H9 (cell line): ENCODE measurements around the gene NTSR2. TPM values are rescaled to one million over a fixed set of nuclear protein-coding genes. Genes with fewer than 3 reads are reported as not detected.

ENCODE experiments used
- DNase-seq: peaks from one replicate; pipeline ENCODE4 v3.0.0-alpha.2; 2017
- H2AFZ ChIP-seq: one replicate; pipeline ENCODE4 v1.6.1; 2013; ENCODE audit warnings: mild to moderate bottlenecking, low read length, control low read depth, moderate library complexity
- H2AK5ac ChIP-seq: 2 replicates; pipeline ENCODE4 v1.6.1; 2013; ENCODE audit warnings: low read length, control low read depth, mixed read lengths; ENCODE audit not compliant: insufficient read length
- H2BK120ac ChIP-seq: one replicate; pipeline ENCODE4 v1.6.1; 2013; ENCODE audit warnings: low read depth, mild to moderate bottlenecking, low read length, control low read depth, inconsistent platforms; ENCODE audit not compliant: poor library complexity, severe bottlenecking
- H2BK12ac ChIP-seq: 2 replicates; pipeline ENCODE4 v1.6.1; 2013; ENCODE audit warnings: low read length, control low read depth, mixed read lengths, low read depth; ENCODE audit not compliant: insufficient read length
- H2BK15ac ChIP-seq: 2 replicates; pipeline ENCODE4 v1.6.1; 2013; ENCODE audit warnings: low read depth, low read length, control low read depth
- H2BK20ac ChIP-seq: one replicate; pipeline ENCODE4 v1.6.1; 2013; ENCODE audit warnings: low read depth, mild to moderate bottlenecking, low read length, control low read depth, inconsistent platforms; ENCODE audit not compliant: poor library complexity, severe bottlenecking
- H2BK5ac ChIP-seq: 2 replicates; pipeline ENCODE4 v1.6.1; 2013; ENCODE audit warnings: low read length, control low read depth, mixed read lengths; ENCODE audit not compliant: insufficient read length
- H3K14ac ChIP-seq: 2 replicates; pipeline ENCODE4 v1.6.1; 2013; ENCODE audit warnings: low read length, control low read depth; ENCODE audit not compliant: insufficient read depth
- H3K18ac ChIP-seq: 2 replicates; pipeline ENCODE4 v1.6.1; 2013; ENCODE audit warnings: low read depth, mild to moderate bottlenecking, mixed read lengths, low read length, control low read depth; ENCODE audit not compliant: insufficient read length
- H3K23ac ChIP-seq: 2 replicates; pipeline ENCODE4 v1.6.1; 2013; ENCODE audit warnings: low read length, control low read depth, mixed read lengths, low read depth; ENCODE audit not compliant: insufficient read length
- H3K23me2 ChIP-seq: 2 replicates; pipeline ENCODE4 v1.6.1; 2013; ENCODE audit warnings: low read depth, mild to moderate bottlenecking, mixed read lengths, low read length, control low read depth; ENCODE audit not compliant: insufficient read length, poor library complexity, severe bottlenecking
- H3K27ac ChIP-seq: 2 replicates; pipeline ENCODE4 v1.5.1; 2013; ENCODE audit warnings: low read length, control low read depth, mixed read lengths, low read depth; ENCODE audit not compliant: insufficient read length
- H3K27me3 ChIP-seq: 2 replicates; pipeline ENCODE4 v1.6.1; 2013; ENCODE audit warnings: low read length, control low read depth, inconsistent platforms; ENCODE audit not compliant: insufficient read depth
- H3K4ac ChIP-seq: 2 replicates; pipeline ENCODE4 v1.6.1; 2013; ENCODE audit warnings: low read depth, mild to moderate bottlenecking, control low read depth, inconsistent platforms, low read length, moderate library complexity
- H3K4me1 ChIP-seq: 2 replicates; pipeline ENCODE4 v1.6.1; 2013; ENCODE audit warnings: low read length, control low read depth, inconsistent platforms; ENCODE audit not compliant: insufficient read depth
- H3K4me2 ChIP-seq: 2 replicates; pipeline ENCODE4 v1.6.1; 2013; ENCODE audit warnings: low read length, control low read depth, mixed read lengths; ENCODE audit not compliant: insufficient read length, insufficient read depth
- H3K56ac ChIP-seq: 2 replicates; pipeline ENCODE4 v1.6.1; 2013; ENCODE audit warnings: low read depth, mild to moderate bottlenecking, mixed read lengths, low read length, control low read depth; ENCODE audit not compliant: insufficient read length
- H3K79me1 ChIP-seq: 2 replicates; pipeline ENCODE4 v1.6.1; 2013; ENCODE audit warnings: low read depth, mild to moderate bottlenecking, moderate library complexity, low read length, control low read depth, inconsistent platforms; ENCODE audit not compliant: insufficient read depth, poor library complexity, severe bottlenecking
- H3K79me2 ChIP-seq: 2 replicates; pipeline ENCODE4 v1.6.1; 2013; ENCODE audit warnings: low read length, control low read depth, inconsistent platforms; ENCODE audit not compliant: insufficient read depth
- H3K9ac ChIP-seq: 2 replicates; pipeline ENCODE4 v1.6.1; 2013; ENCODE audit warnings: low read length, control low read depth, mixed read lengths; ENCODE audit not compliant: insufficient read length; ENCODE audit errors: extremely low read depth
- H3K9me3 ChIP-seq: one replicate; pipeline ENCODE4 v1.6.1; 2013; ENCODE audit warnings: low read depth, low read length, inconsistent platforms; ENCODE audit not compliant: control insufficient read depth
- H3T11ph ChIP-seq: one replicate; pipeline ENCODE4 v1.6.1; 2013; ENCODE audit warnings: mild to moderate bottlenecking, low read length, control low read depth, inconsistent platforms
- H4K20me1 ChIP-seq: one replicate; pipeline ENCODE4 v1.6.1; 2013; ENCODE audit not compliant: control insufficient read depth, insufficient read length, insufficient read depth
- H4K5ac ChIP-seq: 2 replicates; pipeline ENCODE4 v1.6.1; 2013; ENCODE audit warnings: low read depth, mild to moderate bottlenecking, mixed read lengths, low read length, control low read depth; ENCODE audit not compliant: insufficient read length
- H4K8ac ChIP-seq: replicated peaks from 2 replicates; pipeline ENCODE4 v1.6.1; 2013; ENCODE audit warnings: low read length, control low read depth, mixed read lengths, low read depth; ENCODE audit not compliant: insufficient read length
- H4K91ac ChIP-seq: 2 replicates; pipeline ENCODE4 v1.6.1; 2013; ENCODE audit warnings: low read depth, mild to moderate bottlenecking, moderate library complexity, mixed read lengths, low read length, control low read depth; ENCODE audit not compliant: insufficient read length
- H3K27ac Mint-ChIP-seq, 3 experiments: 2 replicates in 2 of 3; 3 replicates in 1 of 3; pipeline ENCODE4 v1.8.0; 2020 to 2021; ENCODE audit warnings: mixed read lengths in 3 of 3, mild to moderate bottlenecking in 1 of 3, moderate library complexity in 1 of 3
- H3K27me3 Mint-ChIP-seq: 2 replicates; pipeline ENCODE4 v1.8.0; 2021; ENCODE audit warnings: low read depth, mild to moderate bottlenecking, moderate library complexity, mixed read lengths
- H3K36me3 Mint-ChIP-seq, 3 experiments: 2 replicates in 2 of 3; 3 replicates in 1 of 3; pipeline ENCODE4 v1.8.0; 2020 to 2021; ENCODE audit warnings: low read depth in 3 of 3, mixed read lengths in 3 of 3; ENCODE audit not compliant: insufficient read depth in 1 of 3
- H3K4me1 Mint-ChIP-seq, 2 experiments: 2 replicates each; pipeline ENCODE4 v1.8.0; 2020; ENCODE audit warnings: mixed read lengths in 2 of 2
- H3K4me3 Mint-ChIP-seq, 2 experiments: 2 replicates in 1 of 2; 3 replicates in 1 of 2; pipeline ENCODE4 v1.8.0; 2020 to 2021; ENCODE audit warnings: mild to moderate bottlenecking in 2 of 2, mixed read lengths in 2 of 2, moderate library complexity in 1 of 2
- H3K9me3 Mint-ChIP-seq, 2 experiments: 2 replicates in 1 of 2; 3 replicates in 1 of 2; pipeline ENCODE4 v1.8.0; 2020; ENCODE audit warnings: mild to moderate bottlenecking in 2 of 2, mixed read lengths in 2 of 2, moderate library complexity in 1 of 2
- WGBS: extraction: QIAGEN DNeasy Blood & Tissue Kit; methylation state at CpG from one replicate; pipeline ENCODE4 v1.1.7; 2013; ENCODE audit warnings: missing lambda C conversion rate, low lambda C conversion rate, mixed read lengths; ENCODE audit not compliant: insufficient read length; ENCODE audit errors: extremely low coverage; 5-methylcytosine and 5-hydroxymethylcytosine counted together
- total RNA-seq: library from RNA; stranded (reverse); gene quantifications from 2 replicates; pipeline ENCODE4 v1.2.1, GENCODE V29; 2021
- TF ChIP-seq, protein P1 (sequence below): fragments of 200-600 bp; sonication (generic); conservative IDR thresholded peaks from 3 replicates; pipeline ENCODE4 v1.8.0; 2021; ENCODE audit warnings: antibody characterized with exemption, mild to moderate bottlenecking

NTSR2 gene
- total RNA-seq, 1 experiment from 2014 or later, result not detected

DNA sequence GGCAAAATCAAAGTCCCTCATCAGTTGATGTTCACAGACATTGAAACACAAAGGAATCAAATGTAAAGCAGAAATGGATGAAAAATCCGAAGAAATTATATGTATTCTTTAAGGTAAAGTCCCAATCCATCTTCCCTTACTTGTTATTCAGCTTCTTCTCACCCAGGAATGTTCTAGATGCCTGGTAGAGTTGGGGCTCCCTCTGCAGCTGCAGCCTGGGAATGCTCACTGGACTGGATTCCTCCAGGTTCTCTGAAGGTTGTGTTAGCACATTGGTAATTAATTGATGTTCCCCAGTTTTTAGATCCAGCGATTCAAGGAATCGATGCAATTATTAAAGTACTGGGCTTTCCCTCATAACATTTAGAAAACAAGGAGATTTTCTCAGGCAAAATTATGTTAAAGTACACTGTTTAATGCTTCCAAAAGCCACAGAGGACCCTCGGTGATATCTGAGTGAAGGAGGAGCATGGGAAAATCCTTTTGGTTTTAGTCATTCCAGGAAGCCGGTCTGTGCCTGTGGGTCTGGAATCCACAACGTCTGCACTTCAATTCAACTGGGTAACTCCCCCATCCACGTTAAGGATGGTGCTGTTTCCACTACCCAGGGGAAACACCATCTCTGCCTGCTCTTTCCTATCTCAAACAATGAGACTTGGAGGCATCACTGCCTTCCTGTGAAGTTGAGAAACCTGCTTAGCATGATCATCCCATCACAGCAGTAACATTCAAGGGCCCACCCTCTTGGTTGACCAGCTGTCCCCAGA is 22.0 kb downstream of the NTSR2 start:
- H3K9ac ChIP-seq, result no peak overlapping the region
- H3K9me3 ChIP-seq, result no peaks in the 10 kb centered on the region
- H4K5ac ChIP-seq, result no peak overlapping the region
- no peak overlapping the region for H3K4me2 ChIP-seq
- H3K4me3 Mint-ChIP-seq, result no peak overlapping the region
- no peaks in the 10 kb centered on the region for H4K20me1 ChIP-seq
- H3K4ac ChIP-seq, result no peak overlapping the region
- H3K36me3 Mint-ChIP-seq, result peaks cover 0 to 5% (median 2%) of the 10 kb centered on the region in 3 experiments; a peak in 3 of 7 replicates
- H2AK5ac ChIP-seq, result no peak overlapping the region
- no peak overlapping the region for H2BK12ac ChIP-seq
- H2BK15ac ChIP-seq, result peak overlapping the region; percentile 92; the same call in 1 of the 2 replicates
- H4K8ac ChIP-seq, result no peak overlapping the region
- H2BK5ac ChIP-seq, result no peak overlapping the region
- no peaks in the 10 kb centered on the region for H3K79me1 ChIP-seq
- no peak overlapping the region for H3K14ac ChIP-seq
- no peaks in the 10 kb centered on the region for H3K23me2 ChIP-seq
- no CpG with 5 or more reads among the region's 7 CpGs for WGBS
- H4K91ac ChIP-seq, result no peak overlapping the region
- H2BK20ac ChIP-seq, result no peak overlapping the region
- no peaks in the 10 kb centered on the region for H3K4me1 Mint-ChIP-seq
- H3K9me3 Mint-ChIP-seq, result no peaks in the 10 kb centered on the region
- no peak overlapping the region for H3K56ac ChIP-seq
- H3K27ac Mint-ChIP-seq, result no peak overlapping the region
- no peak overlapping the region for H3K27ac ChIP-seq
- H3K23ac ChIP-seq, result no peak overlapping the region
- H2AFZ ChIP-seq, result no peak overlapping the region
- no peak overlapping the region for H3K18ac ChIP-seq
- no peaks in the 10 kb centered on the region for H3K4me1 ChIP-seq
- no peak overlapping the region for H2BK120ac ChIP-seq
- DNase-seq, result no peak
- no peaks in the 10 kb centered on the region for H3K79me2 ChIP-seq
- TF ChIP-seq, protein P1, sequence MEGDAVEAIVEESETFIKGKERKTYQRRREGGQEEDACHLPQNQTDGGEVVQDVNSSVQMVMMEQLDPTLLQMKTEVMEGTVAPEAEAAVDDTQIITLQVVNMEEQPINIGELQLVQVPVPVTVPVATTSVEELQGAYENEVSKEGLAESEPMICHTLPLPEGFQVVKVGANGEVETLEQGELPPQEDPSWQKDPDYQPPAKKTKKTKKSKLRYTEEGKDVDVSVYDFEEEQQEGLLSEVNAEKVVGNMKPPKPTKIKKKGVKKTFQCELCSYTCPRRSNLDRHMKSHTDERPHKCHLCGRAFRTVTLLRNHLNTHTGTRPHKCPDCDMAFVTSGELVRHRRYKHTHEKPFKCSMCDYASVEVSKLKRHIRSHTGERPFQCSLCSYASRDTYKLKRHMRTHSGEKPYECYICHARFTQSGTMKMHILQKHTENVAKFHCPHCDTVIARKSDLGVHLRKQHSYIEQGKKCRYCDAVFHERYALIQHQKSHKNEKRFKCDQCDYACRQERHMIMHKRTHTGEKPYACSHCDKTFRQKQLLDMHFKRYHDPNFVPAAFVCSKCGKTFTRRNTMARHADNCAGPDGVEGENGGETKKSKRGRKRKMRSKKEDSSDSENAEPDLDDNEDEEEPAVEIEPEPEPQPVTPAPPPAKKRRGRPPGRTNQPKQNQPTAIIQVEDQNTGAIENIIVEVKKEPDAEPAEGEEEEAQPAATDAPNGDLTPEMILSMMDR, result peak; percentile 49
- H3K27me3 Mint-ChIP-seq, result peaks cover 1% of the 10 kb centered on the region; the same call in 1 of the 2 replicates
- no peaks in the 10 kb centered on the region for H3K27me3 ChIP-seq
- no peak overlapping the region for H3T11ph ChIP-seq
